SK-N-MC (cell line): ENCODE measurements around the gene RNF113A.
"Not testable (repeated sequence)": the region's sequence is repeated elsewhere in the genome, so short reads cannot be mapped to it uniquely, and the experiment has no call there.

Experiments
- DNase-seq: peaks from one replicate; pipeline ENCODE4 v3.0.0-alpha.2; 2011; ENCODE audit warnings: low read depth, low spot score
- H3K27ac ChIP-seq: fragments of 200-600 bp; sonication (generic); 2 replicates; pipeline ENCODE4 v1.5.1; 2016; ENCODE audit warnings: mixed run types
- H3K36me3 ChIP-seq: fragments of 200-600 bp; sonication (generic); 2 replicates; pipeline ENCODE4 v1.6.1; 2017; ENCODE audit warnings: antibody characterized with exemption, low read length, mixed read lengths; ENCODE audit not compliant: insufficient read depth
- H3K4me3 ChIP-seq: fragments of 200-600 bp; sonication (generic); 2 replicates; pipeline ENCODE4 v1.5.1; 2016
- H3K9ac ChIP-seq: fragments of 200-600 bp; sonication (generic); 2 replicates; pipeline ENCODE4 v1.8.0; 2017; ENCODE audit warnings: mixed run types, mixed read lengths; ENCODE audit not compliant: insufficient read length
- H3K9me3 ChIP-seq: fragments of 200-600 bp; sonication (generic); 2 replicates; pipeline ENCODE4 v1.6.1; 2017; ENCODE audit warnings: low read depth, mild to moderate bottlenecking, antibody characterized with exemption, low read length, moderate library complexity, mixed read lengths
- EZH2 ChIP-seq: fragments of 200-600 bp; sonication (generic); IDR thresholded peaks from one replicate; pipeline ENCODE4 v1.6.1; 2017; ENCODE audit warnings: antibody characterized with exemption
- FOXP2 ChIP-seq: optimal IDR thresholded peaks from 2 replicates; pipeline ENCODE3; 2011; ENCODE audit warnings: mild to moderate bottlenecking, moderate library complexity; ENCODE audit not compliant: insufficient read depth; ENCODE audit errors: extremely low read length, control extremely low read depth
- POLR2AphosphoS5 ChIP-seq: IDR thresholded peaks from 2 replicates; pipeline ENCODE4 v1.6.1; 2012; ENCODE audit warnings: mild to moderate bottlenecking, low read depth, low read length, borderline replicate concordance

RNF113A gene

DNA sequence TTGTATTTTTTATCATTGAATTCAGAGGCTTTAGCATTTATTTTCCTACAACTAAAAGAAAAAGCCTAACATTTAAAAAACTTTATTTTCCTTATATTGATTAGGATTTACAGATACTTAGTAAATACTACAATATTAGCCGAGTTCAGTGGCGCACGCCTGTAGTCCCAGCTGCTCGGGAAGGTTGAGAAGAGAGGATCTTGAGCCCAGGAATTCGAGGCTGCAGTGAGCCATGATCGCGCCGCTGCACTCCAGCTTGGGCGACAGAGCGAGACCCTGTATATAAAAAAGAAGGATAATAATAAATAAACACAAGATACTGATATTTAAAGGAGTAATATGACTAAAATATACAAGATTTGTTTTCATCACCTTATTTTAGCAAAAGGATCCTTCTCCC is 18.1 kb downstream of the RNF113A start:
- H3K9ac ChIP-seq = peak overlapping the region; percentile 80
- peak overlapping the region; percentile 45; the same call in 1 of the 2 replicates for H3K27ac ChIP-seq
- no peaks in the 10 kb centered on the region for H3K9me3 ChIP-seq
- H3K4me3 ChIP-seq = peak overlapping the region; percentile 90
- no peak for DNase-seq
- peaks cover 18% of the 10 kb centered on the region for H3K36me3 ChIP-seq
- no peak for TF ChIP-seq EZH2
- no peak for TF ChIP-seq POLR2AphosphoS5
- TF ChIP-seq FOXP2 = no peak

DNA sequence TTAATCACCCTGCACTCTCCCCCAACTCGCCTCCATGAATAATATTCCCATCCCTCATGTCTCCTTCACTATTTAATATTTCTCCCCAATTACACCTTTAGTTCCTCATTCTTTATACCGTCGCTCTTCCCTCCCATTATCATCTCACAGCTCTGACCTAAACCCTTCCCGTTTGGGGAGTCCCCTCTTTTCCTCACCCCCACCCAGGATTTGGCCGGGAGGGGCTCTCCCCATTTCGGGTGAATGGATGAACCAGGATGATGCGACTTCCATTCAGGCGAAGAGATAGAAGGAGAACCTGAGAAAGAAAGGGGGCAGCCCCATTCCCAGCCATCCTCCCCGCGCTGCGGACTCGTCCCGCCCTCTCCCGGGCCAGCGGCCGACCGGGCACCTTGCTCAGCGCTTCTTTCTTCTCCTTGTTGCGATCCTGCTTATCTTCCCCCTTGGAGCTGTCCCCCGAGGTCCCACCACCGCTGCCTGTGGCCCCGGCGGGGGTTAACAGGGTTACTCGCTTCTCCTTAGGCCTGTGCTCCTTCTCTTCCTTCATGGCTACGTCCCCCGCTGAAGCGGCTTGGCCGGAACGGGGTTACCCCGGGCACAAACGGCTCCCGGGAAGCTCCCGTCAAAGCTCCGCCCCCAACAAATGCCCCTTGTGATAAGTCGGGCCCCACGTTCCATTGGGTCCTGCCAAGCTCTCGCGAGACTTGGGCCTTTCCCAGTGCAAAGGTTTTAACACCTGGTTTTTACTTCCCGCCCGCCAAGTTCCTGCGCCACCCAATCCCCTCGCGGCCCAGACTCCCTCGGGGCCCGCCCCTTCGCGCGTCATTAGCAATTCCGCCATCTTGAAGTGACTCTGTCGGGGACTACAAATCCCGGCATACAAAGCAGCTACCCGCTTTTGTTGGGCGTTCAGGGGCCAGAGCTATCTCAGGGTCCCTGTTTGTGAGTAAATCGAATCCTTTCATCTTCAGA is 18.9 kb downstream of the RNF113A start, which contains the start of gene UPF3B:
Gene UPF3B (minus strand): TSS at position 582 of the 972 bp plus-strand sequence. CDS start 35 bp downstream, at position 547.
- peak; percentile 78 for DNase-seq
- TF ChIP-seq POLR2AphosphoS5 (peak; percentile 83), FOXP2 (no peak)
- Histone ChIP-seq H3K9ac (peak within 1 kb of the TSS; percentile 97), H3K27ac (peak within 1 kb of the TSS; percentile 64; the same call in 1 of the 2 replicates), H3K36me3 (peaks cover 20% of the 10 kb centered on the region), H3K4me3 (peak within 1 kb of the TSS; percentile 90), H3K9me3 (no peaks in the 10 kb centered on the region)

DNA sequence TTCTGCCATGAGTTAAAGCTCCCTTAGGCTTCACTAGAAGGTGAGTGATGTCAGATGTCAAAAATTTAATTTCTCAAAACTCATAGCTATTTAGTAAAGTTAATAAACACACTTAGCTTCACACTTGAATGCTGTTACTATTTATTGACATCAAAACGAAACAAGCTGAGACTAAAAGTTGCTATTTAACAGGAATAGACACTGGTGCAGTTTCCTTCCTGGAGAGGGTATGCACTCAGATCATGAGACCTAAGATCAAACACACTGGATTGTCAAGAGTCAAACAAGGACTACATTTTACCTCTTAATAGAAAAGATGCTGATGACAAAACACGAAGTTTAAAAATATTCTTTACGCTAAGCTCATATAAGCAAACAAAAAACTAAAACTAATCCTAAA is 37.6 kb downstream of the RNF113A start:
- Histone ChIP-seq H3K4me3 (no peak overlapping the region), H3K36me3 (peaks cover 40% of the 10 kb centered on the region), H3K27ac (no peak overlapping the region), H3K9ac (no peak overlapping the region), H3K9me3 (no peaks in the 10 kb centered on the region)
- DNase-seq = no peak
- TF ChIP-seq EZH2 (no peak), FOXP2 (no peak), POLR2AphosphoS5 (no peak)

DNA sequence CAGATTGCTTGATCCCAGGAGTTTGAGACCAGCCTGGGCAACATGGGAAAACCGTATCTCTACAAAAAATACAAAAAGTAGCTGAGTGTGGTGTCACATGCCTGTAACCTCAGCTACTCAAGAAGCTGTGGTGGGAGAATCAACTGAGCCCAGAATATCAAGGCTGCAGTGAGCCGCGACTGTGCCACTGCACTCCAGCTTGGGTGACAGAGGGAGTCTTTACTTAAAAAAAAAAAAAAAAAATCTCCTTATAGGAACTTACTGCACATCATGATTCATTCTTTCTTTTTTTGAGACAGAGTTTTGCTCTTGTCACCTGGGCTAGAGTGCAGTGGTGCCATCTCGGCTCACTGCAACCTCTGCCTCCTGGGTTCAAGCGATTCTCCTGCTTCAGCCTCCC is 43.1 kb downstream of the RNF113A start:
- no peak overlapping the region for H3K9ac ChIP-seq
- H3K27ac ChIP-seq = no peak overlapping the region
- H3K36me3 ChIP-seq = peaks cover 7% of the 10 kb centered on the region; the same call in 1 of the 2 replicates
- H3K4me3 ChIP-seq = no peak overlapping the region
- no peaks in the 10 kb centered on the region for H3K9me3 ChIP-seq
- no peak for DNase-seq
- no peak for TF ChIP-seq POLR2AphosphoS5
- no peak for TF ChIP-seq EZH2
- no peak for TF ChIP-seq FOXP2

GRCh38 chrX:119826399-119826959 is 45.1 kb downstream of the RNF113A start:
- H3K27ac ChIP-seq = no peak overlapping the region
- H3K4me3 ChIP-seq = no peak overlapping the region
- H3K9ac ChIP-seq = no peak overlapping the region
- DNase-seq = no peak
- no peaks in the 10 kb centered on the region for H3K9me3 ChIP-seq
- H3K36me3 ChIP-seq = no peaks in the 10 kb centered on the region; the same call in 1 of the 2 replicates
- TF ChIP-seq FOXP2 (no peak), POLR2AphosphoS5 (no peak), EZH2 (no peak)

GRCh38 chrX:119824221-119824620 is 47.3 kb downstream of the RNF113A start:
- H3K27ac ChIP-seq, H3K36me3 ChIP-seq, DNase-seq, H3K9me3 ChIP-seq, H3K9ac ChIP-seq, H3K4me3 ChIP-seq: not testable (repeated sequence)

DNA sequence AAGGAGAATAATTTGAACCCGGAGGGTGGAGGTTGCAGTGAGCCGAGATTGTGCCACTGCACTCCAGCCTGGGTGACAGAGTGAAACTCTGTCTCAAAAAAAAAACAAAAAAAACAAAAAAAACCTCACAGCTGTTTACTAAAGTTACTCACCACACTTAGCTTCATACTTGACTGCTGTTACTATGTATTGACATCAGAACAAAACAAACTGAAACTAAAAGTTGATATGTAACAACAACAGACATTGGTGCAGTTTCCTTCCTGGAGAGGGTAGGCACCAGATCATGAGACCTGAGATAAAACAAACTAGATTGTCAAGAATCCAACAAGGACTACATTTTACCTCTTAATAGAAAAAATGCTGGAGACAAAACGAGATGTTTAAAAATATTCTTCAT is 49.8 kb downstream of the RNF113A start:
- H3K9ac ChIP-seq, H3K4me3 ChIP-seq, H3K36me3 ChIP-seq, H3K9me3 ChIP-seq, H3K27ac ChIP-seq, DNase-seq: not testable (repeated sequence)
